T-helper 9 cell (primary cell): ENCODE data around the gene AFG1L.
"Not testable (repeated sequence)": the region's sequence is repeated elsewhere in the genome, so short reads cannot be mapped to it uniquely, and the experiment has no call there.

Experiments used
- DNase-seq: peaks from one replicate; pipeline ENCODE4 v3.0.0-alpha.2; 2020

Gene AFG1L

GRCh38 chr6:108419474-108419873 lies 124.6 kb downstream of the AFG1L start:
- no peak for DNase-seq

GRCh38 chr6:108419934-108420609 lies 125.2 kb downstream of the AFG1L start:
- DNase-seq = no peak

- no peak for DNase-seq
Measured at GRCh38 chr6:108421366-108421765, 126.5 kb downstream of the AFG1L start.

GRCh38 chr6:108423982-108424705 lies 129.3 kb downstream of the AFG1L start:
- no peak for DNase-seq

GRCh38 chr6:108425428-108425827 lies 130.6 kb downstream of the AFG1L start:
- no peak for DNase-seq

GRCh38 chr6:108432143-108432542 lies 137.3 kb downstream of the AFG1L start:
- no peak for DNase-seq

GRCh38 chr6:108432792-108433191 lies 137.9 kb downstream of the AFG1L start:
- no peak for DNase-seq

- no peak for DNase-seq
Measured at GRCh38 chr6:108434222-108434621, 139.4 kb downstream of the AFG1L start.

- DNase-seq = no peak
Measured at GRCh38 chr6:108435391-108435790, 140.5 kb downstream of the AFG1L start.

GRCh38 chr6:108436771-108437170 lies 141.9 kb downstream of the AFG1L start:
- no peak for DNase-seq

- no peak for DNase-seq
Measured at GRCh38 chr6:108437821-108438220, 143.0 kb downstream of the AFG1L start.

- DNase-seq = no peak
Measured at GRCh38 chr6:108438918-108439317, 144.1 kb downstream of the AFG1L start.

GRCh38 chr6:108441141-108441540 lies 146.3 kb downstream of the AFG1L start:
- DNase-seq = no peak

GRCh38 chr6:108442770-108443520 lies 148.1 kb downstream of the AFG1L start:
- no peak for DNase-seq

GRCh38 chr6:108446629-108447150 lies 151.8 kb downstream of the AFG1L start:
- DNase-seq = no peak

- DNase-seq = no peak
Measured at GRCh38 chr6:108448481-108448880, 153.6 kb downstream of the AFG1L start.

- DNase-seq = not testable (repeated sequence)
Measured at GRCh38 chr6:108449717-108450116, 154.9 kb downstream of the AFG1L start.

- DNase-seq = no peak
Measured at GRCh38 chr6:108451816-108452215, 157.0 kb downstream of the AFG1L start.

- no peak for DNase-seq
Measured at GRCh38 chr6:108452711-108453195, 157.9 kb downstream of the AFG1L start.

GRCh38 chr6:108453601-108454185 lies 158.8 kb downstream of the AFG1L start:
- no peak for DNase-seq

GRCh38 chr6:108454356-108454755 lies 159.5 kb downstream of the AFG1L start:
- no peak for DNase-seq

GRCh38 chr6:108455688-108456087 lies 160.8 kb downstream of the AFG1L start:
- no peak for DNase-seq

GRCh38 chr6:108463784-108464183 lies 168.9 kb downstream of the AFG1L start:
- no peak for DNase-seq
